ENCODE data around the gene GDNF.

GRCh38 chr5:37808945-37809344, 30.9 kb downstream of the GDNF start:
- no peak for TF ChIP-seq POLR2A (IDR thresholded peaks at IDR 0.05)
- TF ChIP-seq CTCF (IDR thresholded peaks at IDR 0.05), result no peak

Data from lower leg skin (tissue), 3 donors.